ENCODE data around the gene TRIM28. TPM values are rescaled to one million over a fixed set of nuclear protein-coding genes. Genes with fewer than 3 reads are reported as not detected.
A peak's percentile ranks its signal among the peaks of the same experiment; 100 is the strongest.

Gene TRIM28
- total RNA-seq, 4 donors from 2014 or later = 195 to 237 (median 218) TPM

GRCh38 chr19:58519355-58520256 is 24.3 kb upstream of the TRIM28 start, which contains the start of gene ZBTB45:
ZBTB45 (minus strand) TSS chr19:58519810; CDS start chr19:58517673, 2,137 bp downstream.
- DNase-seq = peak; percentile 92 to 93
- TF ChIP-seq POLR2A (IDR thresholded peaks at IDR 0.05) (peak in 1 of 2 donors; percentile 68), CTCF (IDR thresholded peaks at IDR 0.05) (peak in 5 of 6 experiments; percentile 50 to 89 (median 65))
- Histone ChIP-seq H3K9me3 (no peaks in the 10 kb centered on the region), H3K4me3 (replicated peaks in 1 of 3) (peak within 1 kb of the TSS; percentile 56 to 83 (median 67)), H3K27me3 (no peaks in the 10 kb centered on the region), H3K36me3 (peaks cover 14 to 15% of the 10 kb centered on the region in 2 donors), H3K27ac (peak within 1 kb of the TSS; percentile 80 to 97 (median 86)), H3K4me1 (peaks cover 19 to 28% of the 10 kb centered on the region in 2 donors)
- intact Hi-C loops (cut with DNase I) = no loop called here
- 1% methylated on average over 36 to 45 of the region's 87 CpGs for WGBS, 2 donors

DNA sequence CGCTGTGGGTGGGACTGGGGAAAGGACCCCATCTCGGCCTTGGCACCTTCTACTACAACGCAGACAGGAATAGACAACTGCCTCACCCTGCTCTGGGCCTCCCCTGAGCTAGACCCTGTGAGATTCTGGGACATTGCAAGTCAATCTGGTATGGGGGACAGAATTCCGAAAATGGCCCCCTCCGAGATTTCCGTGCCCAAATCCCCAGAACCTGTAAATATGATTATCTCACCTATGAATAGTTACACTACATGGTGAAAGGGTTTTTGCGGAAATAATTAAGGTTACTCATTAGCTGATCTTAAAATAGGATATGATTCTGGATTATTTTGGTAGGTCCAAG is 23.6 kb upstream of the TRIM28 start:
- intact Hi-C loops (cut with DNase I) = no loop called here
- WGBS, 2 donors = 7 to 27% methylated on average over 4 to 7 of the region's 7 CpGs
- Histone ChIP-seq H3K27me3 (no peaks in the 10 kb centered on the region), H3K4me3 (replicated peaks in 1 of 3) (peak overlapping the region; percentile 28 to 83 (median 56)), H3K4me1 (peaks cover 19 to 23% of the 10 kb centered on the region in 2 donors), H3K36me3 (peaks cover 14 to 15% of the 10 kb centered on the region in 2 donors), H3K27ac (peak overlapping the region; percentile 80 to 97 (median 86)), H3K9me3 (no peaks in the 10 kb centered on the region)
- TF ChIP-seq CTCF (IDR thresholded peaks at IDR 0.05) (no peak), POLR2A (IDR thresholded peaks at IDR 0.05) (no peak)
- DNase-seq = no peak

DNA sequence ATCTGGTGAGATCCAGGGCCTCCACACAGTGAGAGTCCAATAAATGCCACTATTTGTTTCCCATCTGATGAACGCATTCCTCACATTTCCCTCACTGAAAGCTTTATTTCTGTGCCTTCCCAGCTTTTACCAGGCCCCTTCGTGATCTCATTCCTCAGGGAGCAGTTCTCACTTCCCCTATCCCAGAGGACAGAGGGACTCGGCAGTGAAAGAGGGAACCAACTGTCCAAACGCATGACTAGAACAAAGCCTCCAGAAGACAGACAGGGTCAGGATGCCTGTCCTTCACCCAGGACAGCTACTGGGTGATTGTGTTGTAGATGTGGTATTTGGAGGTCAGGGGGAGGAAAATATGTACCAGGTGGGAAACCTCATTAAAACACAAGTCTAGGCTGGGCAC is 22.2 kb upstream of the TRIM28 start:
- Histone ChIP-seq H3K9me3 (no peaks in the 10 kb centered on the region), H3K4me1 (peaks cover 19 to 23% of the 10 kb centered on the region in 2 donors), H3K27ac (no peak overlapping the region), H3K27me3 (no peaks in the 10 kb centered on the region), H3K36me3 (peaks cover 5 to 7% of the 10 kb centered on the region in 2 donors), H3K4me3 (replicated peaks in 1 of 3) (no peak overlapping the region)
- TF ChIP-seq POLR2A (IDR thresholded peaks at IDR 0.05) = no peak
- TF ChIP-seq CTCF (IDR thresholded peaks at IDR 0.05) = no peak
- WGBS, 2 donors = 74 to 80% methylated on average over 4 of the region's 4 CpGs
- no peak for DNase-seq
- intact Hi-C loops (cut with DNase I) = no loop called here

DNA sequence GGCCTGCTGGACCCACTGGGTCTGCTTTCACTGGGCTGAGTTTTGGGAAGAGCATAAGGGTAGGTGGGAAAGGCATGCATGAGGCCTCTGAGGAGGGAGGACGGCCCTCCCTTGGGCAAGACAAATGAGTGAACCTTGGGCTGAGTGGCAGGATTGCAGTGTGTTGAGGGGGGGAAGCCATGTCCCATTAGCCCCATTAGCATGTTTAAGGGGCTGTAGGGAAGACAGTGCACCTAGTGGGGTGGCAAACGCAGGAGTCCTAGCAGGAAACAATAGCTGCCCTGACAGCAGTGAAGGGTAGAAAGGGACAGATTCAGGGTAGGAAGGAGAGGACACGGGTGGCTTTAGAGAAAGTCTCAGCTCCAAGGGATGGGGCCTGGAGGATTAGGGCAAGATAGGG is 21.2 kb upstream of the TRIM28 start:
- 76 to 78% methylated on average over 3 of the region's 3 CpGs for WGBS, 2 donors
- no peak for DNase-seq
- TF ChIP-seq CTCF (IDR thresholded peaks at IDR 0.05) (no peak), POLR2A (IDR thresholded peaks at IDR 0.05) (no peak)
- intact Hi-C loops (cut with DNase I) = no loop called here
- peaks cover 17 to 18% of the 10 kb centered on the region in 2 donors for H3K4me1 ChIP-seq
- H3K36me3 ChIP-seq = no peaks in the 10 kb centered on the region
- H3K9me3 ChIP-seq = no peaks in the 10 kb centered on the region
- no peak overlapping the region for H3K4me3 ChIP-seq (replicated peaks in 1 of 3)
- no peak overlapping the region for H3K27ac ChIP-seq
- no peaks in the 10 kb centered on the region for H3K27me3 ChIP-seq

DNA sequence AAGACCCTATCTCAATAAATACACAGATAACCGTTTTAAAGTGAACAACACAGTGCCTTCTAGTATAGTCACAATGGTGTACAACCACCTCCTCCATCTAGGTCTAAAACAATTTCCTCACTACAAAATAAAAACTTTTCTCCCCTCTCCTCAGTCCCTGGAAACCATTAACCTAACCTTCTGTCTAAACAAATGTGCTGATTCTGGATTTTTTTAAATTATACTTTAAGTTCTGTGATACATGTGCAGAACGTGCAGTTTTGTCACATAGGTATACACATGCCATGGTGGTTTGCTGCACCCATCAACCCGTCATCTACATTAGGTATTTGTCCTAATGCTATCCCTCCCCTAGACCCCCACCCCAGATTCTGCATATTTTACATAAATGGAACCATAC is 14.5 kb upstream of the TRIM28 start:
- TF ChIP-seq POLR2A (IDR thresholded peaks at IDR 0.05) = no peak
- no peak for TF ChIP-seq CTCF (IDR thresholded peaks at IDR 0.05)
- 78 to 83% methylated on average over 3 of the region's 3 CpGs for WGBS, 2 donors
- no peaks in the 10 kb centered on the region for H3K27me3 ChIP-seq
- no peaks in the 10 kb centered on the region for H3K9me3 ChIP-seq
- no peak overlapping the region for H3K4me3 ChIP-seq (replicated peaks in 1 of 3)
- H3K27ac ChIP-seq = no peak overlapping the region
- intact Hi-C loops (cut with DNase I) = no loop called here
- no peaks in the 10 kb centered on the region for H3K4me1 ChIP-seq
- H3K36me3 ChIP-seq = no peaks in the 10 kb centered on the region
- DNase-seq = no peak

Measured in thyroid gland (tissue), 4 donors.